HCT116 (cell line): ENCODE data around the gene SCT. TPM values are rescaled to one million over a fixed set of nuclear protein-coding genes. Genes with fewer than 3 reads are reported as not detected.

Experiments used
- ATAC-seq: fragments of 200-7000 bp; cut with Tn5 transposase; 2 replicates; pipeline ENCODE4 v1.9.1; 2020; ENCODE audit warnings: mild to moderate bottlenecking, moderate library complexity
- BruUV-seq: library from RNA; stranded (reverse); fragments of 400-500 nt; replicated peaks from 2 replicates; lab custom pipeline; 2021; lab: Mats Ljungman, UMichigan
- CTCF ChIA-PET: fragments of 300-600 bp; sonication (Branson Sonifier 250); formaldehyde crosslinking; loops from one replicate; lab custom pipeline; 2021; ENCODE audit warnings: antibody characterized with exemption; lab: Charles Lee
- POLR2A ChIA-PET: fragments of 300-600, 350-600 bp; sonication (Branson Sonifier 250); formaldehyde crosslinking; loops from one replicate; lab custom pipeline; 2021; ENCODE audit warnings: antibody characterized with exemption; lab: Charles Lee
- RAD21 ChIA-PET, 2 experiments: fragments of 300-600 bp; sonication (Branson Sonifier 250); formaldehyde crosslinking; loops; one replicate each; lab custom pipeline; 2023; ENCODE audit warnings: low total read pairs in 2 of 2; ENCODE audit not compliant: uncharacterized antibody in 2 of 2, unreplicated experiment in 2 of 2, low non-redundant PET in 1 of 2; lab: Charles Lee
- DNase-seq: peaks from one replicate; pipeline ENCODE4 v3.0.0-alpha.2; 2010; ENCODE audit warnings: low read depth, low spot score
- H2AFZ ChIP-seq: fragments of 200-600 bp; shearing (Covaris generic), sonication (generic); 2 replicates; pipeline ENCODE4 v1.6.1; 2017; ENCODE audit warnings: low read depth, mixed run types, mixed read lengths, antibody characterized with exemption, low read length; ENCODE audit not compliant: poor library complexity, severe bottlenecking
- H3K27ac ChIP-seq: 2 replicates; pipeline ENCODE4 v1.5.1; 2012; ENCODE audit warnings: low read depth, low read length
- H3K27me3 ChIP-seq: fragments of 200-600 bp; sonication (generic); 2 replicates; pipeline ENCODE4 v1.6.1; 2016; ENCODE audit warnings: mixed run types, low read length, mixed read lengths; ENCODE audit not compliant: insufficient read depth
- H3K36me3 ChIP-seq, 2 experiments: fragments of 200-500 bp in 1 of 2; fragments of 200-600 bp in 1 of 2; sonication (Bioruptor generic) in 1 of 2; sonication (generic) in 1 of 2; 2 replicates each; pipeline versions ENCODE4 v1.5.1 to v1.6.1; 2014 to 2016; ENCODE audit warnings: low read length in 2 of 2, inconsistent platforms in 1 of 2, mixed read lengths in 1 of 2, mixed run types in 1 of 2; ENCODE audit not compliant: insufficient read depth in 2 of 2, control insufficient read depth in 1 of 2
- H3K4me1 ChIP-seq, 2 experiments: fragments of 200-600 bp in 1 of 2; sonication (generic) in 1 of 2; 2 replicates each; pipeline versions ENCODE4 v1.5.1 to v1.6.1; 2012 to 2017; ENCODE audit warnings: low read length in 2 of 2, inconsistent platforms in 1 of 2, mild to moderate bottlenecking in 1 of 2, mixed read lengths in 1 of 2, mixed run types in 1 of 2, moderate library complexity in 1 of 2; ENCODE audit not compliant: insufficient read depth in 2 of 2, control insufficient read depth in 1 of 2
- H3K4me2 ChIP-seq: fragments of 200-600 bp; sonication (generic); 2 replicates; pipeline ENCODE4 v1.6.1; 2017; ENCODE audit warnings: mixed run types, low read length, mixed read lengths
- H3K4me3 ChIP-seq, 2 experiments: fragments of 200-600 bp in 1 of 2; sonication (generic) in 1 of 2; replicated peaks in 1 of 2; 2 replicates each; pipeline ENCODE4 v1.5.1; 2011 to 2016; ENCODE audit warnings: low read length in 2 of 2, control low read depth in 1 of 2, low read depth in 1 of 2, mild to moderate bottlenecking in 1 of 2, mixed read lengths in 1 of 2, mixed run types in 1 of 2
- H3K79me2 ChIP-seq: fragments of 200-600 bp; sonication (generic); 2 replicates; pipeline ENCODE4 v1.6.1; 2017; ENCODE audit warnings: mild to moderate bottlenecking, mixed run types, low read length, moderate library complexity, mixed read lengths; ENCODE audit not compliant: insufficient read depth
- H3K9ac ChIP-seq: fragments of 200-600 bp; sonication (generic); 2 replicates; pipeline ENCODE4 v1.6.1; 2016; ENCODE audit warnings: low read length, mixed read lengths
- H3K9me2 ChIP-seq: fragments of 200-600 bp; sonication (generic), shearing (Covaris generic); 2 replicates; pipeline ENCODE4 v1.6.1; 2017; ENCODE audit warnings: mixed run types, mild to moderate bottlenecking, moderate library complexity; ENCODE audit not compliant: insufficient read depth
- H3K9me3 ChIP-seq, 2 experiments: fragments of 200-500 bp in 1 of 2; fragments of 200-600 bp in 1 of 2; sonication (Bioruptor generic) in 1 of 2; sonication (generic) in 1 of 2; 2 replicates each; pipeline ENCODE4 v1.6.1; 2014 to 2017; ENCODE audit warnings: low read length in 2 of 2, mixed read lengths in 2 of 2, inconsistent platforms in 1 of 2, low read depth in 1 of 2, mild to moderate bottlenecking in 1 of 2, mixed run types in 1 of 2, moderate library complexity in 1 of 2; ENCODE audit not compliant: control insufficient read depth in 1 of 2, insufficient read depth in 1 of 2
- H4K20me1 ChIP-seq: fragments of 200-600 bp; sonication (generic), shearing (Covaris generic); 2 replicates; pipeline ENCODE4 v1.6.1; 2017; ENCODE audit warnings: mixed run types, mild to moderate bottlenecking, moderate library complexity; ENCODE audit not compliant: insufficient read depth
- ATF3 ChIP-seq: IDR thresholded peaks from 2 replicates; pipeline ENCODE4 v1.6.1; 2012
- CBX3 ChIP-seq: IDR thresholded peaks from 2 replicates; pipeline ENCODE4 v1.6.1; 2012; ENCODE audit warnings: low read depth
- JUND ChIP-seq: IDR thresholded peaks from 2 replicates; pipeline ENCODE4 v1.6.1; 2012
- MAX ChIP-seq: IDR thresholded peaks from 2 replicates; pipeline ENCODE4 v1.6.1; 2012
- RAD21 ChIP-seq: IDR thresholded peaks from 2 replicates; pipeline ENCODE4 v1.6.1; 2012; ENCODE audit warnings: low read depth, mild to moderate bottlenecking
- TCF7L2 ChIP-seq: IDR thresholded peaks from 2 replicates; pipeline ENCODE4 v1.7.0; 2011; ENCODE audit warnings: borderline replicate concordance, inconsistent platforms; ENCODE audit not compliant: insufficient read depth, insufficient read length; ENCODE audit errors: extremely low read depth
- ZFX ChIP-seq: fragments of 450-650 bp; IDR thresholded peaks from 2 replicates; pipeline ENCODE4 v1.6.1; 2017
- intact Hi-C: fragments of 100-400 bp; cut with micrococcal nuclease; formaldehyde crosslinking; loops from 2 replicates; pipeline ENCODE4 v1.10.0; 2022
- total RNA-seq: library from RNA; stranded (reverse); gene quantifications from one replicate; pipeline ENCODE4 v1.2.1, GENCODE V29; 2021; ENCODE audit not compliant: unreplicated experiment

Gene SCT
- total RNA-seq, 1 experiment from 2014 or later: not detected

GRCh38 chr11:577611-577894 lies 49.4 kb downstream of the SCT start:
- intact Hi-C loops: loop anchor here (2.0 kb wide), 1 partner anchor 35 kb away; no protein-coding TSS in a partner anchor
- CTCF ChIA-PET: no interaction called here
- Histone ChIP-seq H3K4me3 (peak overlapping the region; percentile 97 to 99), H4K20me1 (no peaks in the 10 kb centered on the region; the same call in 1 of the 2 replicates), H3K36me3 (peaks cover 7 to 16% of the 10 kb centered on the region in 2 experiments; a peak in 3 of 4 replicates), H3K27me3 (no peaks in the 10 kb centered on the region), H3K4me1 (peaks cover 12 to 32% of the 10 kb centered on the region in 2 experiments), H3K79me2 (peaks cover 60% of the 10 kb centered on the region), H3K4me2 (peak overlapping the region; percentile 94), H3K9me2 (no peaks in the 10 kb centered on the region), H3K9me3 (no peaks in the 10 kb centered on the region), H3K27ac (peak overlapping the region; percentile 35; the same call in 1 of the 2 replicates), H2AFZ (no peak overlapping the region), H3K9ac (peak overlapping the region; percentile 98)
- ATAC-seq (no peak), DNase-seq (no peak)
- RAD21 ChIA-PET: no interaction called here
- TF ChIP-seq RAD21 (no peak), JUND (no peak)
- POLR2A ChIA-PET: no interaction called here
- BruUV-seq: TSS peak; percentile 60

GRCh38 chr11:576811-577610 lies 50.0 kb downstream of the SCT start:
- Histone ChIP-seq H3K9ac (peak overlapping the region; percentile 98), H3K27me3 (no peaks in the 10 kb centered on the region), H2AFZ (no peak overlapping the region), H3K36me3 (peaks cover 7 to 13% of the 10 kb centered on the region in 2 experiments; a peak in 3 of 4 replicates), H3K9me2 (no peaks in the 10 kb centered on the region), H4K20me1 (no peaks in the 10 kb centered on the region; the same call in 1 of the 2 replicates), H3K4me2 (peak overlapping the region; percentile 94), H3K9me3 (no peaks in the 10 kb centered on the region), H3K4me3 (peak overlapping the region; percentile 97 to 99), H3K27ac (peak overlapping the region; percentile 84), H3K79me2 (peaks cover 56% of the 10 kb centered on the region), H3K4me1 (peaks cover 12 to 32% of the 10 kb centered on the region in 2 experiments)
- POLR2A ChIA-PET: no interaction called here
- RAD21 ChIA-PET: no interaction called here
- TF ChIP-seq CBX3 (no peak), TCF7L2 (no peak), JUND (no peak), ATF3 (no peak), MAX (no peak), ZFX (peak; percentile 97; the same call in 1 of the 2 replicates)
- CTCF ChIA-PET: no interaction called here
- intact Hi-C loops: loop anchor here (2.0 kb wide), 1 partner anchor 36 kb away; no protein-coding TSS in a partner anchor
- DNase-seq: no peak
- no TSS peak for BruUV-seq
- ATAC-seq: no peak

Other genes starting within 250 kb of the SCT start
- 157 TPM for gene PKP3, start 233.0 kb downstream of the SCT start, total RNA-seq
- 85.6 TPM for gene SIGIRR, start 212.2 kb downstream of the SCT start, total RNA-seq
- 70.3 TPM for gene ANO9, start 185.2 kb downstream of the SCT start, total RNA-seq
- gene PTDSS2, start 176.9 kb downstream of the SCT start, total RNA-seq: 40.1 TPM
- 120 TPM for gene RNH1, start 119.9 kb downstream of the SCT start, total RNA-seq
- 104 TPM for gene HRAS, start 91.6 kb downstream of the SCT start, total RNA-seq
- 9.1 TPM for gene LRRC56, start 89.7 kb downstream of the SCT start, total RNA-seq
- 9.5 TPM for gene LMNTD2, start 66.4 kb downstream of the SCT start, total RNA-seq
- 35.9 TPM for gene RASSF7, start 66.2 kb downstream of the SCT start, total RNA-seq
- gene PHRF1, start 50.7 kb downstream of the SCT start, total RNA-seq: 45.5 TPM
- 15.2 TPM for gene IRF7, start 11.2 kb downstream of the SCT start, total RNA-seq
- not detected for gene CDHR5, start 2.2 kb downstream of the SCT start, total RNA-seq
- gene DRD4, start 10.1 kb upstream of the SCT start, total RNA-seq: 2.4 TPM
- gene DEAF1, start 68.0 kb upstream of the SCT start, total RNA-seq: 33.9 TPM
- 18.4 TPM for gene TMEM80, start 68.6 kb upstream of the SCT start, total RNA-seq
- gene EPS8L2, start 79.0 kb upstream of the SCT start, total RNA-seq: 157 TPM
- gene TALDO1, start 120.3 kb upstream of the SCT start, total RNA-seq: 242 TPM
- 88.7 TPM for gene GATD1, start 150.3 kb upstream of the SCT start, total RNA-seq
- 0.27 TPM for gene CEND1, start 162.9 kb upstream of the SCT start, total RNA-seq
- 62.0 TPM for gene SLC25A22, start 171.1 kb upstream of the SCT start, total RNA-seq
- 41.5 TPM for gene PIDD1, start 178.1 kb upstream of the SCT start, total RNA-seq
- 3,615 TPM for gene RPLP2, start 182.8 kb upstream of the SCT start, total RNA-seq
- 124 TPM for gene PNPLA2, start 191.7 kb upstream of the SCT start, total RNA-seq
- gene CRACR2B, start 200.7 kb upstream of the SCT start, total RNA-seq: 11.8 TPM
- gene CD151, start 205.8 kb upstream of the SCT start, total RNA-seq: 296 TPM
- gene POLR2L, start 215.3 kb upstream of the SCT start, total RNA-seq: 211 TPM
- 50.3 TPM for gene TSPAN4, start 215.7 kb upstream of the SCT start, total RNA-seq